Measurements from ENCODE around the gene MRM1.

DNA sequence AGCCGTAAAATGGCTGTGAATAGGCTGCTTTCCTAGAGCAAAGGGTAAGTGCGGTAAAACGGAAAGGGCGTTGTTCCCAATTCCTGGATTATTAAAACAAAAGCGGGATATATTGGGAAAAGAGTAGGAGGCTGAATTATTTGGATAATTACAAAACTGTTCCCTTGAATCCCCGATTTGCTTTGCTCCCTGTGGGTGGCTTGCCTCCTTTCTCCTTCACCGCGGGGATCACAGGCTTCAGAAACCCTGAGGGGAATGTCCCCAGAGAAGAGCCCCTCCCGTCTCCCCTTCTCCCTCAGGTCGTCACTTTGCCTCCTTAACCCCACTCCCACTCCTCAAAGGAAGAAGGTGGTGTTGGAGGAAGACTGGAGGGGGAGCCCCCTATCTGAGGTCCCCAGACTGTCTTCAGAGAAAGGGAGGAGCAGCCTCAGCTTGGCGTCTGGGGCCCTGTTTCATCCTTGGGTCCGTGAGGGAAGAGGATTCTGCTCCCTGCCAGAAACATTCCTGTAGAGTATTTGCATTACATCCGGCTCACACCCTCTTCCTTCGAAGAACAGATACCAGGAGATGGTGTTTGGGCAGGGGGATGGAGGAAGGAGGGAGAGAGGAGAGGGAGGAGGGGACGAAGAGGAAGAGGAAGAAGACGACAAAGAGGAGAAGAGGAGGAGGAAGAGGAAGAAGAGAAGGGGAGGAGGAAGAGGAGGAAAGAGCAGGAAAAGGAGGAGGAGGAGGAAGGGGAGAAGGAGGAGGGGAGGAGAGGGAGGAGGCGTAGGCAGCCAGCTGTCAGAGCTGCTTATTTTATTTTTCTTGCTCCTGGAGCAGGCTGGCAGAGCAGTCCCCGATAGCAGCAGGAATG lies 31.8 kb downstream of the MRM1 start:
- TF ChIP-seq, protein P1, sequence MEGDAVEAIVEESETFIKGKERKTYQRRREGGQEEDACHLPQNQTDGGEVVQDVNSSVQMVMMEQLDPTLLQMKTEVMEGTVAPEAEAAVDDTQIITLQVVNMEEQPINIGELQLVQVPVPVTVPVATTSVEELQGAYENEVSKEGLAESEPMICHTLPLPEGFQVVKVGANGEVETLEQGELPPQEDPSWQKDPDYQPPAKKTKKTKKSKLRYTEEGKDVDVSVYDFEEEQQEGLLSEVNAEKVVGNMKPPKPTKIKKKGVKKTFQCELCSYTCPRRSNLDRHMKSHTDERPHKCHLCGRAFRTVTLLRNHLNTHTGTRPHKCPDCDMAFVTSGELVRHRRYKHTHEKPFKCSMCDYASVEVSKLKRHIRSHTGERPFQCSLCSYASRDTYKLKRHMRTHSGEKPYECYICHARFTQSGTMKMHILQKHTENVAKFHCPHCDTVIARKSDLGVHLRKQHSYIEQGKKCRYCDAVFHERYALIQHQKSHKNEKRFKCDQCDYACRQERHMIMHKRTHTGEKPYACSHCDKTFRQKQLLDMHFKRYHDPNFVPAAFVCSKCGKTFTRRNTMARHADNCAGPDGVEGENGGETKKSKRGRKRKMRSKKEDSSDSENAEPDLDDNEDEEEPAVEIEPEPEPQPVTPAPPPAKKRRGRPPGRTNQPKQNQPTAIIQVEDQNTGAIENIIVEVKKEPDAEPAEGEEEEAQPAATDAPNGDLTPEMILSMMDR (IDR thresholded peaks at IDR 0.05; ENCODE audit: low read length) = no peak
- no peak for TF ChIP-seq EZH2 (IDR thresholded peaks at IDR 0.05; ENCODE audit: borderline replicate concordance, low read length)
